IMR-90 (cell line): Measurements from ENCODE around the gene RELN. TPM values are rescaled to one million over a fixed set of nuclear protein-coding genes. Genes with fewer than 3 reads are reported as not detected.

Experiments used
- ATAC-seq: fragments of 200-7000 bp; cut with Tn5 transposase; 2 replicates; pipeline ENCODE4 v1.9.1; 2020; ENCODE audit warnings: low read depth, mild to moderate bottlenecking, moderate library complexity
- BruUV-seq: library from RNA; stranded (reverse); fragments of 400-500 nt; replicated peaks from 2 replicates; lab custom pipeline; 2021; lab: Mats Ljungman, UMichigan
- CTCF ChIA-PET: fragments of 300-600 bp; formaldehyde crosslinking; extraction: SDS; loops from one replicate; lab custom pipeline; 2021; ENCODE audit warnings: antibody characterized with exemption; lab: Yijun Ruan, JAX
- POLR2A ChIA-PET: fragments of 300-600 bp; sonication (Branson Sonifier 250); formaldehyde crosslinking; loops from one replicate; lab custom pipeline; 2022; ENCODE audit warnings: antibody characterized with exemption; ENCODE audit not compliant: unreplicated experiment; lab: Charles Lee
- DNase-seq: peaks from one replicate; pipeline ENCODE4 v3.0.0; 2013
- H2AFZ ChIP-seq: replicated peaks from 2 replicates; pipeline ENCODE3; 2013; ENCODE audit warnings: low read length, mild to moderate bottlenecking; ENCODE audit not compliant: poor library complexity
- H2AK5ac ChIP-seq: 2 replicates; pipeline ENCODE4 v1.6.1; 2013; ENCODE audit warnings: low read depth, low read length, inconsistent platforms
- H2AK9ac ChIP-seq: replicated peaks from 2 replicates; pipeline ENCODE3; 2013; ENCODE audit warnings: mild to moderate bottlenecking, low read depth, low read length, moderate library complexity; ENCODE audit not compliant: poor library complexity
- H2BK120ac ChIP-seq: 2 replicates; pipeline ENCODE4 v1.6.1; 2013; ENCODE audit warnings: low read depth, low read length, inconsistent platforms
- H2BK15ac ChIP-seq: 3 replicates; pipeline ENCODE4 v1.6.1; 2013; ENCODE audit warnings: low read depth, low read length, inconsistent platforms
- H2BK20ac ChIP-seq: 2 replicates; pipeline ENCODE4 v1.6.1; 2013; ENCODE audit warnings: low read depth, mild to moderate bottlenecking, inconsistent platforms, low read length, moderate library complexity
- H2BK5ac ChIP-seq: 2 replicates; pipeline ENCODE4 v1.6.1; 2013; ENCODE audit warnings: mild to moderate bottlenecking, low read depth, low read length, inconsistent platforms; ENCODE audit not compliant: poor library complexity, severe bottlenecking
- H3K14ac ChIP-seq: replicated peaks from 2 replicates; pipeline ENCODE4 v1.6.1; 2013; ENCODE audit warnings: low read depth, low read length, inconsistent platforms
- H3K18ac ChIP-seq: 2 replicates; pipeline ENCODE4 v1.6.1; 2013; ENCODE audit warnings: low read depth, low read length, control low read depth
- H3K23ac ChIP-seq: 2 replicates; pipeline ENCODE4 v1.6.1; 2013; ENCODE audit warnings: low read depth, low read length, inconsistent platforms
- H3K27ac ChIP-seq: 2 replicates; pipeline ENCODE4 v1.5.1; 2013; ENCODE audit warnings: mild to moderate bottlenecking, control low read depth, low read length; ENCODE audit not compliant: insufficient read depth
- H3K27me3 ChIP-seq: 2 replicates; pipeline ENCODE4 v1.6.1; 2013; ENCODE audit warnings: low read length; ENCODE audit not compliant: control insufficient read depth, insufficient read depth
- H3K36me3 ChIP-seq: 2 replicates; pipeline ENCODE4 v1.6.1; 2013; ENCODE audit warnings: low read length, mixed read lengths; ENCODE audit not compliant: control insufficient read depth, insufficient read depth
- H3K4ac ChIP-seq: 2 replicates; pipeline ENCODE4 v1.6.1; 2013; ENCODE audit warnings: low read depth, low read length, inconsistent platforms
- H3K4me1 ChIP-seq: 2 replicates; pipeline ENCODE4 v1.6.1; 2013; ENCODE audit warnings: low read length, mixed read lengths; ENCODE audit not compliant: control insufficient read depth, insufficient read depth
- H3K4me2 ChIP-seq: 2 replicates; pipeline ENCODE4 v1.6.1; 2013; ENCODE audit warnings: low read depth, mild to moderate bottlenecking, control low read depth, low read length, moderate library complexity
- H3K4me3 ChIP-seq: 2 replicates; pipeline ENCODE4 v1.5.1; 2013; ENCODE audit warnings: low read depth, mild to moderate bottlenecking, control low read depth, low read length, moderate library complexity; ENCODE audit not compliant: insufficient read depth
- H3K56ac ChIP-seq: 2 replicates; pipeline ENCODE4 v1.6.1; 2013; ENCODE audit warnings: low read length, inconsistent platforms; ENCODE audit not compliant: insufficient read depth; ENCODE audit errors: extremely low read depth
- H3K79me1 ChIP-seq, 2 experiments: 2 replicates each; pipeline ENCODE4 v1.6.1; 2013; ENCODE audit warnings: low read length in 2 of 2, inconsistent platforms in 1 of 2, low read depth in 1 of 2
- H3K9ac ChIP-seq: 2 replicates; pipeline ENCODE4 v1.6.1; 2013; ENCODE audit warnings: low read depth, low read length, control low read depth
- H3K9me1 ChIP-seq: 2 replicates; pipeline ENCODE4 v1.6.1; 2013; ENCODE audit warnings: low read length, inconsistent platforms; ENCODE audit not compliant: insufficient read depth
- H3K9me3 ChIP-seq: 2 replicates; pipeline ENCODE4 v1.6.1; 2013; ENCODE audit warnings: low read length; ENCODE audit not compliant: control insufficient read depth, insufficient read depth
- H4K20me1 ChIP-seq: 2 replicates; pipeline ENCODE4 v1.6.1; 2013; ENCODE audit warnings: low read length, inconsistent platforms; ENCODE audit not compliant: insufficient read depth
- H4K5ac ChIP-seq: 2 replicates; pipeline ENCODE4 v1.6.1; 2013; ENCODE audit warnings: mild to moderate bottlenecking, low read depth, low read length, control low read depth
- H4K8ac ChIP-seq, 2 experiments: 2 replicates each; pipeline ENCODE4 v1.6.1; 2013; ENCODE audit warnings: low read depth in 2 of 2, low read length in 2 of 2, control low read depth in 1 of 2, inconsistent platforms in 1 of 2
- H4K91ac ChIP-seq: 2 replicates; pipeline ENCODE4 v1.6.1; 2013; ENCODE audit warnings: low read depth, low read length, inconsistent platforms; ENCODE audit not compliant: insufficient read depth
- FOS ChIP-seq: fragments of 150-350 bp; IDR thresholded peaks from 2 replicates; pipeline ENCODE4 v1.6.1; 2016; ENCODE audit warnings: low read depth, low read length
- USF2 ChIP-seq: fragments of 150-350 bp; IDR thresholded peaks from 2 replicates; pipeline ENCODE4 v1.6.1; 2017; ENCODE audit warnings: mild to moderate bottlenecking, antibody characterized with exemption, low read length, low read depth
- WGBS, 2 experiments: methylation state at CpG; one replicate each; pipeline versions ENCODE4 v1.1.5 to v1.1.7; 2013; ENCODE audit warnings: missing lambda C conversion rate in 2 of 2; ENCODE audit not compliant: insufficient read length in 1 of 2; ENCODE audit errors: extremely low coverage in 2 of 2; 5-methylcytosine and 5-hydroxymethylcytosine counted together
- dilution Hi-C: fragments of 300-500 bp; cut with HindIII; formaldehyde crosslinking; loops from one replicate; pipeline ENCODE4 v1.14.3; 2018; ENCODE audit warnings: low sequenced_read_pairs; ENCODE audit not compliant: unreplicated experiment
- in situ Hi-C: fragments of 300-500 bp; cut with MboI; formaldehyde crosslinking; loops from 3 replicates; pipeline ENCODE4 v1.14.3; 2019; ENCODE audit warnings: low sequenced_read_pairs, inconsistent platforms, mixed read lengths
- intact Hi-C: fragments of 100-400 bp; cut with micrococcal nuclease; formaldehyde crosslinking; loops from 2 replicates; pipeline ENCODE4 v1.10.0; 2022
- polyA plus RNA-seq, 3 experiments: library from polyadenylated mRNA; depleted of rRNA; stranded (reverse); fragments of >200 nt; gene quantifications; 2 replicates each; pipeline ENCODE4 v1.2.3, GENCODE V29; 2012; ENCODE audit warnings: low replicate concordance in 1 of 3
- total RNA-seq: library from RNA; depleted of rRNA; stranded (reverse); fragments of >200 nt; gene quantifications from 2 replicates; pipeline ENCODE4 v1.2.3, GENCODE V29; 2012

RELN gene
- total and polyA plus RNA-seq, 2 of the 4 experiments (the other 2 are of a cell fraction), result 14.7 to 23.7 TPM

- Histone ChIP-seq H3K9me3 (no peaks in the 10 kb centered on the region), H3K27me3 (no peaks in the 10 kb centered on the region), H2BK120ac (peak overlapping the region; percentile 30), H3K4ac (no peak overlapping the region), H3K18ac (peak overlapping the region; percentile 95; the same call in 1 of the 2 replicates), H2BK15ac (peak overlapping the region; percentile 35; the same call in 2 of the 3 replicates), H4K20me1 (no peaks in the 10 kb centered on the region), H3K4me3 (no peak overlapping the region), H3K4me1 (peaks cover 1% of the 10 kb centered on the region; the same call in 1 of the 2 replicates), H2AK5ac (no peak overlapping the region), H2BK5ac (no peak overlapping the region), H3K79me1 (no peaks in the 10 kb centered on the region), H2AFZ (no peak overlapping the region), H3K9ac (no peak overlapping the region), H3K9me1 (peaks cover 4% of the 10 kb centered on the region; the same call in 1 of the 2 replicates), H2BK20ac (peak overlapping the region; percentile 50; the same call in 1 of the 2 replicates), H3K23ac (no peak overlapping the region), H4K5ac (peak overlapping the region; percentile 87; the same call in 1 of the 2 replicates), H4K91ac (no peak overlapping the region), H3K4me2 (peak overlapping the region; percentile 92), H4K8ac (peak overlapping the region in 1 of 2 experiments; percentile 27; a peak in 2 of 4 replicates), H3K56ac (no peak overlapping the region), H3K14ac (peak overlapping the region; percentile 41), H3K27ac (no peak overlapping the region), H2AK9ac (no peak overlapping the region), H3K36me3 (no peaks in the 10 kb centered on the region)
- in situ Hi-C loops, result no loop called here
- CTCF ChIA-PET, result no interaction called here
- no CpG with 5 or more reads among the region's 2 CpGs for WGBS, 2 experiments
- ATAC-seq (peak; percentile 54), DNase-seq (peak; percentile 71)
- no TSS peak for BruUV-seq
- TF ChIP-seq FOS (peak; percentile 23; the same call in 1 of the 2 replicates), USF2 (no peak)
- intact Hi-C loops, result no loop called here
- POLR2A ChIA-PET, result no interaction called here
- dilution Hi-C loops, result no loop called here
These were observed 279.2 kb downstream of the RELN start for GRCh38 chr7:103710247-103710646.
